SU-DHL-6 (cell line): ENCODE results near the gene DDB1.

Experiments
- H2AFZ ChIP-seq: fragments of 200-600 bp; sonication (generic); 2 replicates; pipeline ENCODE4 v1.6.1; 2014; ENCODE audit warnings: low read depth, mild to moderate bottlenecking, moderate library complexity, mixed read lengths, antibody characterized with exemption, low read length; ENCODE audit not compliant: severe bottlenecking
- H3F3A ChIP-seq: fragments of 200-600 bp; shearing (Covaris generic); 2 replicates; pipeline ENCODE4 v1.6.0; 2016; ENCODE audit warnings: antibody characterized with exemption, mild to moderate bottlenecking; ENCODE audit not compliant: insufficient read depth
- H3K27ac ChIP-seq: fragments of 200-600 bp; sonication (generic); 2 replicates; pipeline ENCODE4 v1.5.1; 2016; ENCODE audit warnings: low read depth, mild to moderate bottlenecking, low read length, moderate library complexity, mixed read lengths
- H3K27me3 ChIP-seq: fragments of 200-600 bp; sonication (generic), shearing (Covaris generic); 2 replicates; pipeline ENCODE4 v1.6.0; 2014; ENCODE audit warnings: mild to moderate bottlenecking, low read length
- H3K36me3 ChIP-seq: fragments of 200-600 bp; sonication (generic); 2 replicates; pipeline ENCODE4 v1.6.1; 2014; ENCODE audit warnings: mild to moderate bottlenecking, low read length, mixed read lengths
- H3K4me2 ChIP-seq: fragments of 300-600, 200-600 bp; shearing (Covaris generic), sonication (generic); 2 replicates; pipeline ENCODE4 v1.6.0; 2014; ENCODE audit warnings: low read length, low read depth, mild to moderate bottlenecking; ENCODE audit not compliant: poor library complexity, severe bottlenecking
- H3K4me3 ChIP-seq: fragments of 200-600 bp; sonication (generic); 2 replicates; pipeline ENCODE4 v1.5.1; 2014; ENCODE audit warnings: antibody characterized with exemption, low read length, mild to moderate bottlenecking, mixed read lengths; ENCODE audit not compliant: insufficient read depth, poor library complexity, severe bottlenecking
- H3K79me2 ChIP-seq: fragments of 200-600 bp; sonication (generic); 2 replicates; pipeline ENCODE4 v1.6.1; 2014; ENCODE audit warnings: mild to moderate bottlenecking, low read length, moderate library complexity; ENCODE audit not compliant: insufficient read depth
- H3K9ac ChIP-seq: fragments of 200-600 bp; sonication (generic); 2 replicates; pipeline ENCODE4 v1.7.0; 2014; ENCODE audit warnings: mild to moderate bottlenecking, low read length
- H3K9me2 ChIP-seq: fragments of 200-600 bp; sonication (generic); replicated peaks from 2 replicates; pipeline ENCODE4 v1.6.1; 2014; ENCODE audit warnings: low read length; ENCODE audit not compliant: insufficient read depth
- H3K9me3 ChIP-seq: fragments of 200-600 bp; sonication (generic); 2 replicates; pipeline ENCODE4 v1.6.1; 2014; ENCODE audit warnings: low read length, mixed read lengths; ENCODE audit not compliant: insufficient read depth
- H4K20me1 ChIP-seq: fragments of 200-600 bp; sonication (generic); 2 replicates; pipeline ENCODE4 v1.6.1; 2014; ENCODE audit warnings: low read depth, mild to moderate bottlenecking, antibody characterized with exemption, low read length, moderate library complexity, mixed read lengths
- CTCF ChIP-seq: fragments of 200-600 bp; sonication (generic); IDR thresholded peaks from one replicate; pipeline ENCODE4 v1.5.1; 2017; ENCODE audit warnings: antibody characterized with exemption, mild to moderate bottlenecking, low read length, moderate library complexity; ENCODE audit not compliant: insufficient read depth, poor library complexity, severe bottlenecking
- EZH2phosphoT487 ChIP-seq: fragments of 200-600 bp; sonication (generic), shearing (Covaris generic); conservative IDR thresholded peaks from 2 replicates; pipeline ENCODE4 v1.6.1; 2018; ENCODE audit warnings: mild to moderate bottlenecking, antibody characterized with exemption, low read length, moderate library complexity, mixed read lengths

DDB1 gene

GRCh38 chr11:61335355-61335710 lies 2.4 kb upstream of the DDB1 start:
- Histone ChIP-seq H3K9ac (peak overlapping the region; percentile 45; the same call in 1 of the 2 replicates), H3F3A (peaks cover 21% of the 10 kb centered on the region), H3K4me3 (no peak overlapping the region), H3K27ac (peak overlapping the region; percentile 34; the same call in 1 of the 2 replicates), H4K20me1 (peaks cover 13% of the 10 kb centered on the region; the same call in 1 of the 2 replicates), H3K79me2 (peaks cover 25% of the 10 kb centered on the region), H3K4me2 (no peak overlapping the region), H3K9me3 (no peaks in the 10 kb centered on the region), H3K27me3 (no peaks in the 10 kb centered on the region), H3K9me2 (no peaks in the 10 kb centered on the region), H3K36me3 (no peaks in the 10 kb centered on the region), H2AFZ (no peak overlapping the region)
- TF ChIP-seq CTCF (no peak), EZH2phosphoT487 (no peak)

GRCh38 chr11:61334434-61335354 lies 1.8 kb upstream of the DDB1 start:
- no peaks in the 10 kb centered on the region for H3K9me2 ChIP-seq
- H3K9ac ChIP-seq, result peak overlapping the region; percentile 97; the same call in 1 of the 2 replicates
- no peak overlapping the region for H2AFZ ChIP-seq
- peaks cover 21% of the 10 kb centered on the region for H3F3A ChIP-seq
- no peaks in the 10 kb centered on the region for H3K36me3 ChIP-seq
- no peaks in the 10 kb centered on the region for H3K9me3 ChIP-seq
- no peak overlapping the region for H3K4me3 ChIP-seq
- no peak for TF ChIP-seq CTCF
- TF ChIP-seq EZH2phosphoT487, result no peak
- H3K79me2 ChIP-seq, result peaks cover 32% of the 10 kb centered on the region
- peaks cover 17% of the 10 kb centered on the region; the same call in 1 of the 2 replicates for H4K20me1 ChIP-seq
- peak overlapping the region; percentile 34 for H3K27ac ChIP-seq
- no peaks in the 10 kb centered on the region for H3K27me3 ChIP-seq
- H3K4me2 ChIP-seq, result no peak overlapping the region

GRCh38 chr11:61333550-61334433 lies 887 bp upstream of the DDB1 start:
- peak overlapping the region; percentile 19 for H2AFZ ChIP-seq
- peaks cover 21% of the 10 kb centered on the region for H3F3A ChIP-seq
- peaks cover 41% of the 10 kb centered on the region for H3K79me2 ChIP-seq
- no peaks in the 10 kb centered on the region for H3K9me2 ChIP-seq
- peaks cover 17% of the 10 kb centered on the region; the same call in 1 of the 2 replicates for H4K20me1 ChIP-seq
- peak overlapping the region; percentile 90 for H3K4me2 ChIP-seq
- H3K9me3 ChIP-seq, result no peaks in the 10 kb centered on the region
- peak overlapping the region; percentile 97 for H3K9ac ChIP-seq
- peak overlapping the region; percentile 77 for H3K27ac ChIP-seq
- H3K27me3 ChIP-seq, result no peaks in the 10 kb centered on the region
- H3K4me3 ChIP-seq, result peak overlapping the region; percentile 90
- no peak for TF ChIP-seq EZH2phosphoT487
- no peak for TF ChIP-seq CTCF
- H3K36me3 ChIP-seq, result peaks cover 5% of the 10 kb centered on the region; the same call in 1 of the 2 replicates
